ENCODE measurements around the gene ARHGAP6.

ARHGAP6 gene

DNA sequence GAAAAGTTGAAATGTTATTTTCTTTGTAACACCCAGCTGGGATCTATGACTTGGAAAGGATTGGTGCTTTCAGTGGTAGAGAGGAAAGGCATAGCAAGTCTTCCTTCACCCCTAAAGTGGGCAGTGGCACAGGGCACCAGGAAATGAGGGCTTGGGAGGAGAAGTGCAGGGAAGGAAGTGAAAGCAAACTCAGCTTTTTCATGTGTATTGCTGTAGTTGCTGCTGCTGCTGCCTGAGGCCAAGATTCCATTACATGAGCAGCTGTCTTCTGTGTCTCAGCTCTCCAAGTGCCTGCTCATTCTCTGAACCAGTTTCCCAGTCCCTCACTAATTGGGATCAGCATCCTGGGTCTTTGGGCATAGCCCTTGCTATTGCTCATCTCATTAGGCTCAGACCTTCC lies 552.0 kb downstream of the ARHGAP6 start:
- H3K4me3 ChIP-seq: peak overlapping the region in 1 of 10 experiments; percentile 9; a peak in 1 of 20 replicates
- peak overlapping the region in 7 of 11 experiments; percentile 2 to 89 (median 33); a peak in 10 of 22 replicates for H3K27ac ChIP-seq

DNA sequence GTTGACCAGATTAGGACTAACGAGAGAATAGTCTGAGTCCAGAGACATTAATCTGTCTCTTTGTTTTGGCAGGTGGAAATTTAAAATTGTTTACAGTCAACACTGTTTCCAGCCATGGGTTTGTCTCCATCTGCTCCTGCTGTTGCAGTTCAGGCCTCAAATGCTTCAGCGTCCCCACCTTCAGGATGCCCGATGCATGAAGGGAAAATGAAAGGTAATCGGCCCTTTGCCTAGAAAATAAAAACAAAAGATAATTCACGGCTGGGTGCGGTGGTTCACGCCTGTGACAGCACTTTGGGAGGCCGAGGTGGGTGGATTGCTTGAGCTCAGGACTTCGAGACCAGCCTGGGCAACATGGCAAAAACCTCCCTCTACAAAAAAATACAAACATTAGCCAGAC lies 553.8 kb downstream of the ARHGAP6 start:
- Histone ChIP-seq H3K27me3 (peaks cover 71 to 100% (median 90%) of the 10 kb centered on the region in 11 experiments), H3K9me3 (replicated peaks in 1 of 11) (peaks cover 0 to 20% (median 4%) of the 10 kb centered on the region in 11 experiments; a peak in 8 of 22 replicates), H4K20me1 (peaks cover 0 to 31% (median 15%) of the 10 kb centered on the region in 11 experiments; a peak in 12 of 22 replicates), H3K27ac (peak overlapping the region; percentile 80 to 92 (median 88); a peak in 20 of 22 replicates), H3K9ac (peak overlapping the region; percentile 81 to 90 (median 87)), H3K36me3 (peaks cover 24 to 32% (median 28%) of the 10 kb centered on the region in 11 experiments), H3K4me2 (peak overlapping the region; percentile 65 to 88 (median 70)), H3K4me3 (peak overlapping the region; percentile 59 to 84 (median 74)), H3K4me1 (peaks cover 23 to 36% (median 29%) of the 10 kb centered on the region in 10 experiments)
- TF ChIP-seq Cebpa-rat (IDR thresholded peaks at IDR 0.05): no peak

More for the DNA sequence above, 552.0 kb downstream of the ARHGAP6 start:
- TF ChIP-seq Cebpa-rat (IDR thresholded peaks at IDR 0.05): no peak
- Histone ChIP-seq H3K4me1 (peaks cover 23 to 36% (median 29%) of the 10 kb centered on the region in 10 experiments), H3K9ac (peak overlapping the region in 2 of 11 experiments; percentile 11 to 48; a peak in 2 of 22 replicates), H4K20me1 (peaks cover 0 to 36% (median 16%) of the 10 kb centered on the region in 11 experiments; a peak in 14 of 22 replicates), H3K9me3 (replicated peaks in 1 of 11) (peaks cover 0 to 17% (median 4%) of the 10 kb centered on the region in 11 experiments; a peak in 8 of 22 replicates), H3K27me3 (peaks cover 69 to 100% (median 90%) of the 10 kb centered on the region in 11 experiments), H3K36me3 (peaks cover 39 to 49% (median 44%) of the 10 kb centered on the region in 11 experiments), H3K4me2 (peak overlapping the region; percentile 4 to 88 (median 70); a peak in 17 of 22 replicates)

DNA sequence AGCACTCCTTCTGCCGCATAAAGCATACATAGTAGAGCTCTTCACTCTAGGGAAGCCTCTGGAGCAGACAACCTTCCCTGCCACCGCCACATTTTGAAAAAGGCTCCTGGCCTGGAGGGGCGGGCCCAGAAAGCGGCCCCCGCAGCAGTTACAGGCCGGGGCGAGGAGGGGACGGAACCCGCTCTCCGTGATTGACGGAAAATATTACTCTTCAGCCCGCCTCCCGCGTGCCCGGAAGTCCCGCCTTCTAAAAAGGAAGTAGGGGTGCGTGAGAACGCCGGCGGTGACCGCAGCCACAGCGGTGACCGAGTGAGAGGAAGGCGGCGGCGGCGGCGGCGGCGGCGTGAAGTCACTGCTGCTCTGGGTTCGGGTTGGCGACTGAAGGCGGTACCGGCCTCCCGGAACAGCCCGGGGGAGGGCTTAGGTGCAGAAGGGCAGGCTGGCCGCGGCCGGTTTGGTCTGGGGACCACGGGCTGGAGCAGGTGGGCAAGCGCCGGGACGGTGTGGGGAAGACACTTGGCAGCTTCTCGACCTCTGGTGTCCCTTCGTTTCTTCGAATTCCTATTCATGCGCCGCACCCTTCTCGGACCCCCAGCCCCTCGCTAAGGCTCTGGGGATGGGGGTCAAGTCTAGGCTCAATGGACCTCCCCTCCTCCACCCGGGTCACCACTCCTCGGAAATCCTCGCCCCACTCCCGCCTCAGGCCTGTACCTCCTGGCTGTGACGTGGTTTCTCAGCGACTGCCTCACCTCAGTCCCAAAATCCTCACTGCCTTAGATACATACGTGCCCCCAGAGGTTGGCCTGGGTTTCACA lies 554.5 kb downstream of the ARHGAP6 start, which contains the start of gene HCCS:
Gene HCCS, plus strand, starts transcription at position 296 of the 815 bp plus-strand sequence. CDS start 729 bp downstream, outside the sequence.
- peaks cover 71 to 100% (median 90%) of the 10 kb centered on the region in 11 experiments for H3K27me3 ChIP-seq
- H3K9me3 ChIP-seq (replicated peaks in 1 of 11): peaks cover 0 to 20% (median 4%) of the 10 kb centered on the region in 11 experiments; a peak in 9 of 22 replicates
- H3K4me2 ChIP-seq: peak within 1 kb of the TSS; percentile 65 to 88 (median 72)
- H3K4me1 ChIP-seq: peaks cover 23 to 36% (median 29%) of the 10 kb centered on the region in 10 experiments
- H3K9ac ChIP-seq: peak within 1 kb of the TSS; percentile 81 to 90 (median 87)
- H3K27ac ChIP-seq: peak within 1 kb of the TSS; percentile 80 to 92 (median 88)
- H3K4me3 ChIP-seq: peak within 1 kb of the TSS; percentile 59 to 84 (median 74)
- H4K20me1 ChIP-seq: peaks cover 0 to 31% (median 15%) of the 10 kb centered on the region in 11 experiments; a peak in 12 of 22 replicates
- TF ChIP-seq Cebpa-rat (IDR thresholded peaks at IDR 0.05): no peak
- peaks cover 17 to 25% (median 22%) of the 10 kb centered on the region in 11 experiments for H3K36me3 ChIP-seq

DNA sequence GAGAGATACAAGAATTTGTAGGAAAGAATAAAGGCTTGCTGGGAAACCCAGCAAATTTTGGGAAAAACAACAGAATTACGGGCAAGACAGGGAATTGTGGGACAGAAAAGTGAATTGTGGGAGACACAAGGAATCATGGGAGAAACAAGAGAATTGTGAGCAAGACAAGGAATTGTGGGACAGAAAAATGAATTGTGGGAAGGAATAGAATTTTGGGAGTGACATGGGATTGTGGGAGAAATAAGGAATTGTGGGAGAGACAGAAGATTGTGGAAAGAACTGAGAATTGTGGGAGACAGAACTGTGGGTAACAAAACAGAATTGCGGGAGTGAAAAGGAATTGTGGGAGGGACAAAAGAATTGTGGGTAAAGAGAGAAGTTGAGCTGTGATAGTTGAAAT lies 555.8 kb downstream of the ARHGAP6 start:
- peaks cover 0 to 30% (median 12%) of the 10 kb centered on the region in 11 experiments; a peak in 11 of 22 replicates for H4K20me1 ChIP-seq
- H3K36me3 ChIP-seq: peaks cover 4 to 12% (median 9%) of the 10 kb centered on the region in 11 experiments; a peak in 19 of 22 replicates
- H3K9ac ChIP-seq: peak overlapping the region in 3 of 11 experiments; percentile 86 to 90 (median 89); a peak in 3 of 22 replicates
- TF ChIP-seq Cebpa-rat (IDR thresholded peaks at IDR 0.05): no peak
- peaks cover 23 to 34% (median 29%) of the 10 kb centered on the region in 10 experiments for H3K4me1 ChIP-seq
- H3K4me3 ChIP-seq: peak overlapping the region in 9 of 10 experiments; percentile 66 to 84 (median 74); a peak in 12 of 20 replicates
- peak overlapping the region; percentile 42 to 75 (median 62); a peak in 21 of 22 replicates for H3K4me2 ChIP-seq
- peaks cover 70 to 100% (median 90%) of the 10 kb centered on the region in 11 experiments for H3K27me3 ChIP-seq
- H3K9me3 ChIP-seq (replicated peaks in 1 of 11): peaks cover 0 to 20% (median 4%) of the 10 kb centered on the region in 11 experiments; a peak in 9 of 22 replicates
- peak overlapping the region in 1 of 11 experiments; percentile 88; a peak in 1 of 22 replicates for H3K27ac ChIP-seq

DNA sequence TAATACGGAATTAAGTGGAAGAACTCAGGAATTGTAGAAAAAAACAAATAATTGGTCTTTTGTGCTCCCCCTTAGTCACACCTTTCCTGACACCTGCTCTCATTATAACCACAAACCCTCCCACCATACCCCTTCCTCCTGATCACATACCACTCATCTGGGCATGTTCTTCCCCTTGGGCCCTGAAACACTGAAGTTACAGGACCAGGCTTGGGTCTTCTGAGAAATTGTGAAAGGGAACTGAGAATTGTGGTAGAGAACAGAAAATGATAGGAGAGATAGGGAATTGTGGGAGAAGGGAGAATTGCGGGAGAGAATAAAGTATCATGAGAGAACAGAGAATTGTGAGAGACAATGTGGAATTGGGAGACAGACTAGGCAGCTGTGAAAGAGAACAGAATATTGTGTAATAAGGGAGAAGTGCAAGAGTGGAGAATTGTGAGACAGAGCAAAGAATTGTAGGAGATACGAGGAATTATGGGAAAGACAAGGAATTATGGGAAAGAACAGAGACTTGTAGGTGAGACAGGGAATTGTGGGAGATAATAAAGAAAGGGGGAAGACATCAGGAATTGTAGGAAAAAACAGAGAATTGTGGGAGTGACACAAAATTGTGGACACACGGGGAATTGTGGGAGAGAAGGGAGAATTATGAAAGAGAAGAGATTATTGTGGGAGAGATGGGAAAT lies 557.3 kb downstream of the ARHGAP6 start:
- Histone ChIP-seq H3K9me3 (replicated peaks in 1 of 11) (peaks cover 0 to 20% (median 4%) of the 10 kb centered on the region in 11 experiments; a peak in 9 of 22 replicates), H4K20me1 (peaks cover 0 to 15% (median 0%) of the 10 kb centered on the region in 11 experiments; a peak in 3 of 22 replicates), H3K4me2 (no peak overlapping the region), H3K36me3 (no peaks in the 10 kb centered on the region), H3K27ac (no peak overlapping the region), H3K9ac (no peak overlapping the region), H3K27me3 (peaks cover 68 to 100% (median 89%) of the 10 kb centered on the region in 11 experiments), H3K4me1 (peaks cover 15 to 22% (median 19%) of the 10 kb centered on the region in 10 experiments; a peak in 19 of 20 replicates), H3K4me3 (no peak overlapping the region)
- TF ChIP-seq Cebpa-rat (IDR thresholded peaks at IDR 0.05): no peak

DNA sequence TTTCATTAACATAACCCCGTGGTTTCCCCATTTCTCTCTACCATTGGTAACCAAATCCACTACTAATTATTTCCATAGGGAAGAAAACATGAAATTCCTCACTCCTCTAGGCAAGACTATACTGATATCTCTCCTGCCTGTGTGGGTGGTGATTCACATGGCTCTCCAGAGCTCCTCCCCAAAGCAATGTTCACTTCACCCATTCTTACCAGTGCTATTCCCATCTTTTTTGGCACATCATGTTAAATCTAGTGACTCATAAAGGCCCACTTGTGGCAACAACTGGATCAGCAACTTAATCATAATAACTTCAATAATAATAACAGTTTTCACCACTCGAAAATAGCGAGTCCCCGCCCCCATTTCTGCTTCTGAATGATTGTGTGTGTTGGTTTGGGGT lies 560.6 kb downstream of the ARHGAP6 start:
- no peak overlapping the region for H3K4me3 ChIP-seq
- H3K4me1 ChIP-seq: peaks cover 0 to 3% (median under 1%) of the 10 kb centered on the region in 10 experiments; a peak in 7 of 20 replicates
- H3K9me3 ChIP-seq (replicated peaks in 1 of 11): peaks cover 0 to 21% (median 3%) of the 10 kb centered on the region in 11 experiments; a peak in 9 of 22 replicates
- H3K27me3 ChIP-seq: peaks cover 81 to 100% (median 97%) of the 10 kb centered on the region in 11 experiments
- H4K20me1 ChIP-seq: no peaks in the 10 kb centered on the region
- no peak overlapping the region for H3K27ac ChIP-seq
- no peak overlapping the region for H3K9ac ChIP-seq
- TF ChIP-seq Cebpa-rat (IDR thresholded peaks at IDR 0.05): no peak
- no peaks in the 10 kb centered on the region for H3K36me3 ChIP-seq
- H3K4me2 ChIP-seq: no peak overlapping the region

DNA sequence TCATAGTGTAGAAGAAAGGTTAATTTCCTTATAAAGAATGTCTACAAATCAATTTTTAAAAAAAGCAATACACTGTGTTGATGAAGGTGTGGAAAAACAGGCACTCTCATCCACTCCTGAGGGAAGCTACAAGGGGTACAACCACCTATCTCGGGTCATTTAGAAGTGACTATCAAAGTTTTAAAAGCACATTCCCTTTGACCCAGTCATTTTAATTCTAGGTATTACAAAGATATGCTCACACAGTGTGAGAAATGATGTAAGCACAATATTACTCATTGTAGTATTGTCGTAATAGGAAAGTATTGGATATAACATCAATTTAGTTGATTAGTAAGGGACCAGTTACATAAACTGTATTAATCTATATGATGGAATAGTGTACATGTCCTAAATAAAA lies 562.0 kb downstream of the ARHGAP6 start:
- Histone ChIP-seq H3K36me3 (no peaks in the 10 kb centered on the region), H3K4me1 (no peaks in the 10 kb centered on the region; a peak in 1 of 20 replicates), H3K9ac (no peak overlapping the region), H3K4me3 (no peak overlapping the region), H3K27me3 (peaks cover 70 to 98% (median 88%) of the 10 kb centered on the region in 11 experiments), H3K9me3 (replicated peaks in 1 of 11) (peaks cover 0 to 8% (median 0%) of the 10 kb centered on the region in 11 experiments; a peak in 2 of 22 replicates), H4K20me1 (no peaks in the 10 kb centered on the region), H3K4me2 (no peak overlapping the region), H3K27ac (no peak overlapping the region)
- TF ChIP-seq Cebpa-rat (IDR thresholded peaks at IDR 0.05): no peak

DNA sequence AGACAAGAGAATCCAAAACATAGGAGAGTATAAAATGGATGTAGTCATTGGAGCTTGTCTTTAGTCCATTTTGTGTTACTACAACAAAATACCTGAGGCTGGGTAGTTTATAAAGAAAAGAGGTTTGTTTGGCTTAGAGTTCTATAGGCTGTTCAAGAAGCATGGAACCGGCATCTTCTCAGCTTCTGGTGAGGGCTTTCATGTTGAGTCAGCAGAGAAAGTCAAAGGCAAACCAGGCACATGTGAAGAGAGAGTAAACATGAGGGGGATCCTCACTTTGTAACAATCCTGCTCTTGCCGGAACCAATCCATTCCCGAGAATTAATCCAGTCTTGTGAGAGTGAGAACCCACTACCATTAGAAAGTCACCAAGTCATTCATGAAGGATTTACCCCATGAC lies 562.7 kb downstream of the ARHGAP6 start:
- Histone ChIP-seq H3K9me3 (replicated peaks in 1 of 11) (peaks cover 0 to 4% (median 0%) of the 10 kb centered on the region in 11 experiments; a peak in 1 of 22 replicates), H3K4me3 (no peak overlapping the region), H3K36me3 (no peaks in the 10 kb centered on the region), H3K4me2 (no peak overlapping the region), H3K27ac (no peak overlapping the region), H4K20me1 (no peaks in the 10 kb centered on the region), H3K4me1 (no peaks in the 10 kb centered on the region; a peak in 1 of 20 replicates), H3K27me3 (peaks cover 67 to 96% (median 88%) of the 10 kb centered on the region in 11 experiments), H3K9ac (no peak overlapping the region)
- no peak for TF ChIP-seq Cebpa-rat (IDR thresholded peaks at IDR 0.05)
